H1 (cell line): Measurements from ENCODE around the gene CDH20. TPM values are rescaled to one million over a fixed set of nuclear protein-coding genes. Genes with fewer than 3 reads are reported as not detected.

Experiments used
- CTCF ChIA-PET: fragments of 300-600 bp; sonication (Branson Sonifier 250); formaldehyde crosslinking; loops from one replicate; lab custom pipeline; 2021; ENCODE audit not compliant: partially characterized antibody; lab: Charles Lee
- POLR2A ChIA-PET: fragments of 300-600 bp; sonication (Branson Sonifier 250); formaldehyde crosslinking; loops from one replicate; lab custom pipeline; 2021; ENCODE audit warnings: inconsistent platforms; ENCODE audit not compliant: partially characterized antibody; lab: Charles Lee
- DNase-seq, 2 experiments: peaks; one replicate each; pipeline versions ENCODE4 v3.0.0 to v3.0.0-alpha.2; 2010 to 2022; ENCODE audit warnings: low spot score in 2 of 2, low read depth in 1 of 2, mixed read lengths in 1 of 2
- FAIRE-seq: peaks from 2 replicates; lab custom pipeline; 2011; peaks lifted over from hg19 to GRCh38; lab: Jason Lieb, UNC
- H2AFZ ChIP-seq: 2 replicates; pipeline ENCODE4 v1.8.1; 2012; ENCODE audit warnings: low read length, inconsistent platforms
- H2AK5ac ChIP-seq: 2 replicates; pipeline ENCODE4 v1.6.1; 2013; ENCODE audit warnings: low read depth, low read length
- H2BK120ac ChIP-seq: replicated peaks from 2 replicates; pipeline ENCODE3; 2013; ENCODE audit warnings: low read depth, low read length, inconsistent platforms
- H2BK12ac ChIP-seq: 2 replicates; pipeline ENCODE4 v1.6.1; 2013; ENCODE audit warnings: low read depth, low read length
- H2BK15ac ChIP-seq: 2 replicates; pipeline ENCODE4 v1.6.1; 2013; ENCODE audit warnings: low read length
- H2BK20ac ChIP-seq: 2 replicates; pipeline ENCODE4 v1.6.1; 2013; ENCODE audit warnings: low read length
- H2BK5ac ChIP-seq: 2 replicates; pipeline ENCODE4 v1.6.1; 2013; ENCODE audit warnings: low read depth, low read length
- H3K14ac ChIP-seq: 2 replicates; pipeline ENCODE4 v1.6.1; 2013; ENCODE audit warnings: inconsistent platforms; ENCODE audit not compliant: insufficient read length
- H3K18ac ChIP-seq: 2 replicates; pipeline ENCODE4 v1.6.1; 2013; ENCODE audit warnings: low read length; ENCODE audit errors: extremely low read depth
- H3K23ac ChIP-seq: 2 replicates; pipeline ENCODE4 v1.6.1; 2013; ENCODE audit warnings: inconsistent platforms; ENCODE audit not compliant: insufficient read length
- H3K23me2 ChIP-seq: 2 replicates; pipeline ENCODE4 v1.6.1; 2013; ENCODE audit warnings: low read depth, low read length
- H3K27ac ChIP-seq: 2 replicates; pipeline ENCODE4 v1.6.1; 2011; ENCODE audit warnings: low read depth, low read length, inconsistent platforms
- H3K27me3 ChIP-seq, 4 experiments: replicated peaks in 1 of 4; 1 replicate in 1 of 4; 2 replicates in 3 of 4; pipeline versions ENCODE4 v1.6.1 to v1.8.1; 2011 to 2013; ENCODE audit warnings: low read length in 3 of 4, mild to moderate bottlenecking in 3 of 4, inconsistent platforms in 2 of 4, mixed read lengths in 2 of 4, moderate library complexity in 1 of 4; ENCODE audit not compliant: control insufficient read depth in 3 of 4, insufficient read depth in 3 of 4; ENCODE audit errors: extremely low read depth in 1 of 4
- H3K36me3 ChIP-seq, 4 experiments: 2 replicates each; pipeline versions ENCODE4 v1.6.1 to v1.8.1; 2011 to 2013; ENCODE audit warnings: mild to moderate bottlenecking in 4 of 4, low read length in 3 of 4, moderate library complexity in 2 of 4, control low read depth in 1 of 4, inconsistent platforms in 1 of 4; ENCODE audit not compliant: insufficient read depth in 4 of 4, control insufficient read depth in 2 of 4
- H3K4ac ChIP-seq: replicated peaks from 2 replicates; pipeline ENCODE3; 2013; ENCODE audit warnings: low read length, low read depth, mixed read lengths, inconsistent platforms; ENCODE audit not compliant: insufficient read length
- H3K4me1 ChIP-seq, 4 experiments: replicated peaks in 1 of 4; 1 replicate in 1 of 4; 2 replicates in 3 of 4; pipeline versions ENCODE4 v1.6.1 to v1.8.1; 2011 to 2013; ENCODE audit warnings: low read length in 3 of 4, inconsistent platforms in 2 of 4, mixed read lengths in 1 of 4; ENCODE audit not compliant: insufficient read depth in 4 of 4, control insufficient read depth in 3 of 4
- H3K4me2 ChIP-seq, 2 experiments: 2 replicates each; pipeline versions ENCODE4 v1.6.1 to v1.8.1; 2011 to 2013; ENCODE audit warnings: low read depth in 2 of 2, low read length in 2 of 2, control low read depth in 1 of 2, inconsistent platforms in 1 of 2, mild to moderate bottlenecking in 1 of 2; ENCODE audit not compliant: insufficient read depth in 1 of 2
- H3K4me3 ChIP-seq, 4 experiments: fragments of 200-600, 300-600 bp in 1 of 4; sonication (generic), shearing (Covaris generic), sonication (Bioruptor Twin) in 1 of 4; 2 replicates each; pipeline versions ENCODE4 v1.5.1 to v1.8.1; 2011 to 2016; ENCODE audit warnings: low read length in 4 of 4, low read depth in 3 of 4, control low read depth in 2 of 4, inconsistent platforms in 2 of 4, mild to moderate bottlenecking in 2 of 4, mixed read lengths in 1 of 4, moderate library complexity in 1 of 4; ENCODE audit not compliant: insufficient read depth in 2 of 4; ENCODE audit errors: extremely low read depth in 1 of 4
- H3K56ac ChIP-seq: replicated peaks from 2 replicates; pipeline ENCODE3; 2013; ENCODE audit warnings: low read depth, mild to moderate bottlenecking, mixed read lengths, low read length, inconsistent platforms; ENCODE audit not compliant: insufficient read length
- H3K79me1 ChIP-seq: 2 replicates; pipeline ENCODE4 v1.6.1; 2013; ENCODE audit warnings: low read depth, low read length, control low read depth
- H3K79me2 ChIP-seq, 2 experiments: 2 replicates each; pipeline versions ENCODE4 v1.6.1 to v1.8.1; 2012 to 2013; ENCODE audit warnings: low read length in 2 of 2, mild to moderate bottlenecking in 2 of 2, inconsistent platforms in 1 of 2; ENCODE audit not compliant: insufficient read depth in 2 of 2, control insufficient read depth in 1 of 2
- H3K9ac ChIP-seq, 4 experiments: replicated peaks in 1 of 4; 1 replicate in 1 of 4; 2 replicates in 3 of 4; pipeline versions ENCODE4 v1.6.1 to v1.8.1; 2011 to 2013; ENCODE audit warnings: low read depth in 3 of 4, low read length in 3 of 4, control low read depth in 2 of 4, mild to moderate bottlenecking in 2 of 4, moderate library complexity in 2 of 4, inconsistent platforms in 1 of 4; ENCODE audit errors: extremely low read depth in 1 of 4
- H3K9me3 ChIP-seq, 2 experiments: 2 replicates each; pipeline versions ENCODE4 v1.6.1 to v1.8.1; 2012 to 2013; ENCODE audit warnings: mild to moderate bottlenecking in 2 of 2, moderate library complexity in 2 of 2, control low read depth in 1 of 2, inconsistent platforms in 1 of 2, low read depth in 1 of 2, low read length in 1 of 2, mixed read lengths in 1 of 2; ENCODE audit not compliant: insufficient read depth in 2 of 2
- H4K20me1 ChIP-seq, 2 experiments: replicated peaks in 1 of 2; 2 replicates each; pipeline versions ENCODE3 to v1.8.1; 2011 to 2013; ENCODE audit warnings: inconsistent platforms in 2 of 2, low read length in 2 of 2, mild to moderate bottlenecking in 1 of 2; ENCODE audit not compliant: insufficient read depth in 2 of 2, control insufficient read depth in 1 of 2
- H4K5ac ChIP-seq: 2 replicates; pipeline ENCODE4 v1.6.1; 2013; ENCODE audit warnings: low read length, low read depth, mixed read lengths, inconsistent platforms; ENCODE audit not compliant: insufficient read length
- H4K8ac ChIP-seq: 2 replicates; pipeline ENCODE4 v1.8.0; 2013; ENCODE audit warnings: mild to moderate bottlenecking, moderate library complexity, low read length, inconsistent platforms; ENCODE audit not compliant: insufficient read depth; ENCODE audit errors: extremely low read depth
- H4K91ac ChIP-seq: replicated peaks from 2 replicates; pipeline ENCODE3; 2013; ENCODE audit warnings: low read length, mixed read lengths, inconsistent platforms; ENCODE audit not compliant: insufficient read length
- BRCA1 ChIP-seq: IDR thresholded peaks from 2 replicates; pipeline ENCODE4 v1.6.1; 2012; ENCODE audit warnings: low read depth, low read length, improper control_type of control experiment
- CBX8 ChIP-seq: fragments of 300-800, 300-1000 bp; sonication (generic); IDR thresholded peaks from 2 replicates; pipeline ENCODE4 v1.7.1; 2016; ENCODE audit warnings: low read depth, low read length, borderline replicate concordance
- CTBP2 ChIP-seq: IDR thresholded peaks from 2 replicates; pipeline ENCODE4 v1.7.0; 2011; ENCODE audit warnings: borderline replicate concordance, mild to moderate bottlenecking, moderate library complexity, mixed read lengths, low read length; ENCODE audit not compliant: insufficient read depth, insufficient read length
- KDM4A ChIP-seq: IDR thresholded peaks from one replicate; pipeline ENCODE4 v1.7.1; 2012; ENCODE audit warnings: low read depth, mild to moderate bottlenecking, moderate library complexity, low read length, inconsistent platforms; ENCODE audit not compliant: severe bottlenecking
- RBBP5 ChIP-seq: IDR thresholded peaks from 2 replicates; pipeline ENCODE4 v1.7.1; 2012; ENCODE audit warnings: low read depth, mild to moderate bottlenecking, inconsistent platforms, low read length, moderate library complexity, borderline replicate concordance
- RFX5 ChIP-seq: IDR thresholded peaks from 2 replicates; pipeline ENCODE4 v1.6.1; 2011; ENCODE audit warnings: low read depth, low read length, improper control_type of control experiment, borderline replicate concordance
- RNF2 ChIP-seq: fragments of 200-900, 300-1000 bp; sonication (generic); IDR thresholded peaks from 2 replicates; pipeline ENCODE4 v1.7.1; 2016; ENCODE audit warnings: borderline replicate concordance, low read depth, mild to moderate bottlenecking, antibody characterized with exemption, low read length; ENCODE audit not compliant: poor library complexity, severe bottlenecking; ENCODE audit errors: missing control alignments
- SP1 ChIP-seq: IDR thresholded peaks from 2 replicates; pipeline ENCODE4 v1.6.1; 2011; ENCODE audit warnings: low read depth, low read length
- SP2 ChIP-seq: IDR thresholded peaks from 2 replicates; pipeline ENCODE4 v1.6.1; 2012; ENCODE audit warnings: mild to moderate bottlenecking, low read length, inconsistent platforms
- SP4 ChIP-seq: IDR thresholded peaks from 2 replicates; pipeline ENCODE4 v1.6.1; 2012; ENCODE audit warnings: low read length, inconsistent platforms
- ZNF274 ChIP-seq: IDR thresholded peaks from 2 replicates; pipeline ENCODE4 v1.7.0; 2012; ENCODE audit warnings: low read length, borderline replicate concordance; ENCODE audit errors: extremely low read depth
- WGBS, 2 experiments: shearing (Covaris generic) in 1 of 2; methylation state at CpG; one replicate each; pipeline versions ENCODE4 v1.1.6 to v1.1.7; 2013 to 2015; ENCODE audit warnings: low lambda C conversion rate in 2 of 2, mixed read lengths in 2 of 2, inconsistent platforms in 1 of 2, low coverage in 1 of 2, missing lambda C conversion rate in 1 of 2; ENCODE audit not compliant: insufficient replicate concordance in 2 of 2, insufficient coverage in 1 of 2, insufficient read length in 1 of 2; ENCODE audit errors: extremely low coverage in 1 of 2, missing lambda C conversion rate in 1 of 2; 5-methylcytosine and 5-hydroxymethylcytosine counted together
- polyA plus RNA-seq, 7 experiments: library from polyadenylated mRNA; depleted of rRNA in 3 of 7; stranded (reverse) in 5 of 7; unstranded in 2 of 7; fragments of >200 nt in 5 of 7; fragments of 200-250 nt in 2 of 7; gene quantifications; 1 replicate in 5 of 7; 2 replicates in 1 of 7; 4 replicates in 1 of 7; pipeline versions ENCODE4 v1.2.1 to v1.2.3, GENCODE V29; 2011 to 2013; ENCODE audit warnings: missing spikeins in 2 of 7, mixed read lengths in 2 of 7
- total RNA-seq: library from RNA; stranded (reverse); fragmentation: NEBNext Ultra II Directional; extraction: Animal tissue kit (Norgen Biotek cat#: 25700); gene quantifications from 2 replicates; pipeline ENCODE4 v1.2.1, GENCODE V29; 2021

The CDH20 gene
- total and polyA plus RNA-seq, 2 of the 8 experiments (the other 6 are each of a cell fraction or from before 2014, with no cell fraction given), result 0.07 to 0.12 TPM

DNA sequence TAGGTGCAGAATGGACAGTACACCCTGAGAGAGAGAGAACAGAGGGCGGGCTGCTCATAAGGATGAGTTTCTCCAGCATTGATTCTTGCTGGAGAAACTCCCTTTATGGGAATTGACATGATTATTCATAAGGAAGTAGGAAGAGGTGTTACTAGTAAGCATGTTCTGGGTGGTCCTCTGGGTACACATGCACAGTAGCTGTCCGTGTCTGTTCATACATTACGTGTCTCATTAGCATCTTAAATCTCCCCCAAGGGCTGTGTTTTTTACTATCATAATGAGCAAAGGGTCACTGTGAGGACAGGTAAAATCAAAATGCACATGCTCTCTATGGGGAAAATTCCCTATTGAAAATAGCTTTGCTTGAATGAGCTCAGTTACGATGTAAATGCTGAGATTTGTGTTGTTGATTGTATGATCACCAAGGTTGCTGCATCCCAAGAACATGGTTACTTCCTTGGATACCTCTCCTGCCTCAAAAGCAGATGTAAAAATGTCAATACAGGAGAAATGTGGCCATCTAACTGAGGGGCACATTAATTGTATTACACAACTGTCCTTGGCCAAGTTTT lies 238.9 kb downstream of the CDH20 start:
- H2BK20ac ChIP-seq, result no peak overlapping the region
- H2AFZ ChIP-seq, result no peak overlapping the region
- no peak overlapping the region for H4K5ac ChIP-seq
- DNase-seq, result no peak
- CTCF ChIA-PET, result interaction anchor here (2.9 kb wide), 1 partner anchor 10 kb away, joined by 11 read pairs; no protein-coding TSS in a partner anchor
- no peak overlapping the region for H3K23ac ChIP-seq
- no peak overlapping the region for H2BK12ac ChIP-seq
- no peak overlapping the region for H3K27ac ChIP-seq
- peaks cover 0 to 3% (median 0%) of the 10 kb centered on the region in 4 experiments; a peak in 2 of 7 replicates for H3K4me1 ChIP-seq
- WGBS, 2 experiments, result 91% methylated on average over 4 of the region's 4 CpGs; no CpG with 5 or more reads in 1 of the 2 experiments
- H2AK5ac ChIP-seq, result no peak overlapping the region
- no peak overlapping the region for H3K4me2 ChIP-seq
- H3K9me3 ChIP-seq, result no peaks in the 10 kb centered on the region
- no peak overlapping the region for H2BK15ac ChIP-seq
- no peaks in the 10 kb centered on the region for H4K20me1 ChIP-seq
- H3K36me3 ChIP-seq, result no peaks in the 10 kb centered on the region
- no peak overlapping the region for H3K4ac ChIP-seq
- no peak overlapping the region for H2BK120ac ChIP-seq
- no peaks in the 10 kb centered on the region for H3K23me2 ChIP-seq
- POLR2A ChIA-PET, result no interaction called here
- no peak overlapping the region for H3K4me3 ChIP-seq
- H4K8ac ChIP-seq, result no peak overlapping the region
- TF ChIP-seq SP2 (no peak), RFX5 (no peak), CTBP2 (no peak), RNF2 (no peak), BRCA1 (no peak), ZNF274 (no peak), CBX8 (no peak), RBBP5 (no peak), SP4 (no peak), SP1 (no peak), KDM4A (no peak)
- no peaks in the 10 kb centered on the region for H3K79me2 ChIP-seq
- no peak overlapping the region for H2BK5ac ChIP-seq
- no peak overlapping the region for H3K9ac ChIP-seq
- H4K91ac ChIP-seq, result no peak overlapping the region
- H3K27me3 ChIP-seq, result no peaks in the 10 kb centered on the region
- no peak for FAIRE-seq
- no peaks in the 10 kb centered on the region for H3K79me1 ChIP-seq
- no peak overlapping the region for H3K14ac ChIP-seq
- H3K18ac ChIP-seq, result no peak overlapping the region
- H3K56ac ChIP-seq, result no peak overlapping the region
